Measurements from ENCODE around the gene CEND1.

DNA sequence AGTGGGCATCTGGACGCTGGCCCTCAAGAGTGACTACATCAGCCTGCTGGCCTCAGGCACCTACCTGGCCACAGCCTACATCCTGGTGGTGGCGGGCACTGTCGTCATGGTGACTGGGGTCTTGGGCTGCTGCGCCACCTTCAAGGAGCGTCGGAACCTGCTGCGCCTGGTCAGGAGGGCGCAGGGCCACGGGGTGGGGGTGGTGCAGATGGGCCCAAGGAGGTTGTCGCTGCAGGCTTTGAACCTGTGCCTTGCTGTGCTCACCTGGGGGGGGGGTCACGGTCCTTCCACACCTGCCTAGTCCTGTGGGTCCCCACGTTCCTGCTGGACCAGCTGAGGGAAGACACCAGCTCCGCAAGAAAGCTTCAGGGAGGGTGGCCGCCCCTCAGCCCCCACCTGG lies 46.4 kb upstream of the CEND1 start:
- TF ChIP-seq, protein P1, sequence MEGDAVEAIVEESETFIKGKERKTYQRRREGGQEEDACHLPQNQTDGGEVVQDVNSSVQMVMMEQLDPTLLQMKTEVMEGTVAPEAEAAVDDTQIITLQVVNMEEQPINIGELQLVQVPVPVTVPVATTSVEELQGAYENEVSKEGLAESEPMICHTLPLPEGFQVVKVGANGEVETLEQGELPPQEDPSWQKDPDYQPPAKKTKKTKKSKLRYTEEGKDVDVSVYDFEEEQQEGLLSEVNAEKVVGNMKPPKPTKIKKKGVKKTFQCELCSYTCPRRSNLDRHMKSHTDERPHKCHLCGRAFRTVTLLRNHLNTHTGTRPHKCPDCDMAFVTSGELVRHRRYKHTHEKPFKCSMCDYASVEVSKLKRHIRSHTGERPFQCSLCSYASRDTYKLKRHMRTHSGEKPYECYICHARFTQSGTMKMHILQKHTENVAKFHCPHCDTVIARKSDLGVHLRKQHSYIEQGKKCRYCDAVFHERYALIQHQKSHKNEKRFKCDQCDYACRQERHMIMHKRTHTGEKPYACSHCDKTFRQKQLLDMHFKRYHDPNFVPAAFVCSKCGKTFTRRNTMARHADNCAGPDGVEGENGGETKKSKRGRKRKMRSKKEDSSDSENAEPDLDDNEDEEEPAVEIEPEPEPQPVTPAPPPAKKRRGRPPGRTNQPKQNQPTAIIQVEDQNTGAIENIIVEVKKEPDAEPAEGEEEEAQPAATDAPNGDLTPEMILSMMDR (conservative IDR thresholded peaks at IDR 0.05; ENCODE audit: low read depth, low read length), result no peak
- TF ChIP-seq SMC3 (IDR thresholded peaks at IDR 0.05; ENCODE audit: low read depth, low read length) (no peak), POLR2A (IDR thresholded peaks at IDR 0.05; ENCODE audit: low read depth, low read length) (no peak), RAD21 (IDR thresholded peaks at IDR 0.05; ENCODE audit: low read length) (no peak), CEBPB (IDR thresholded peaks at IDR 0.05; ENCODE audit: low read depth, low read length) (no peak)
- TF ChIP-seq, protein P2, sequence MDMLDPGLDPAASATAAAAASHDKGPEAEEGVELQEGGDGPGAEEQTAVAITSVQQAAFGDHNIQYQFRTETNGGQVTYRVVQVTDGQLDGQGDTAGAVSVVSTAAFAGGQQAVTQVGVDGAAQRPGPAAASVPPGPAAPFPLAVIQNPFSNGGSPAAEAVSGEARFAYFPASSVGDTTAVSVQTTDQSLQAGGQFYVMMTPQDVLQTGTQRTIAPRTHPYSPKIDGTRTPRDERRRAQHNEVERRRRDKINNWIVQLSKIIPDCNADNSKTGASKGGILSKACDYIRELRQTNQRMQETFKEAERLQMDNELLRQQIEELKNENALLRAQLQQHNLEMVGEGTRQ (IDR thresholded peaks at IDR 0.05; ENCODE audit: low read depth, low read length), result no peak

Measured in IMR-90 (cell line).